ENCODE results near the gene CYCS. TPM values are rescaled to one million over a fixed set of nuclear protein-coding genes. Genes with fewer than 3 reads are reported as not detected.
"Not testable (repeated sequence)": the region's sequence is repeated elsewhere in the genome, so short reads cannot be mapped to it uniquely, and the experiment has no call there.

The CYCS gene
- total and polyA plus RNA-seq, 11 donors = 125 to 774 (median 524) TPM

DNA sequence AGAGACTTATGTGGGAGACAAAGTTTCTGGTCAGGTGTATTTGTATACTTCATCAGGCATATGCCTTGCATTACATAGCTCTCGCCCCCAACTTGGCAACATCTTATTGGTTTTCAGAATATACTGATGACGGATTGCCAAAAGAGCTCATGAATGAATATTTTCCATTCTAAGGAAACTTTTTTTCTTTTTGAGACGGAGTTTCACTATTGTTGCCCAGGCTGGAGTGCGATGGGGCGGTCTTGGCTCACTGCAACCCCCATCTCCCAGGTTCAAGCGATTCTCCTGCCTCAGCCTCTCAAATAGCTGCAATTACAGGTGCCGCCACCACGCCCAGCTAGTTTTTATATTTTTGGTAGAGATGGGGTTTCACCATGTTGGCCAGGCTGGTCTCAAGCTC, 6.0 kb downstream of the CYCS start:
- Histone ChIP-seq H3K27ac (no peak overlapping the region), H3K36me3 (peaks cover 0 to 59% (median 42%) of the 10 kb centered on the region in 9 donors), H3K4me1 (peaks cover 0 to 25% (median 9%) of the 10 kb centered on the region in 12 donors), H3K4me3 (no peak overlapping the region), H3K27me3 (no peaks in the 10 kb centered on the region), H3K9me3 (no peaks in the 10 kb centered on the region)
- no peak for DNase-seq
- no peak for TF ChIP-seq POLR2A (IDR thresholded peaks at IDR 0.05)
- TF ChIP-seq, protein P1, sequence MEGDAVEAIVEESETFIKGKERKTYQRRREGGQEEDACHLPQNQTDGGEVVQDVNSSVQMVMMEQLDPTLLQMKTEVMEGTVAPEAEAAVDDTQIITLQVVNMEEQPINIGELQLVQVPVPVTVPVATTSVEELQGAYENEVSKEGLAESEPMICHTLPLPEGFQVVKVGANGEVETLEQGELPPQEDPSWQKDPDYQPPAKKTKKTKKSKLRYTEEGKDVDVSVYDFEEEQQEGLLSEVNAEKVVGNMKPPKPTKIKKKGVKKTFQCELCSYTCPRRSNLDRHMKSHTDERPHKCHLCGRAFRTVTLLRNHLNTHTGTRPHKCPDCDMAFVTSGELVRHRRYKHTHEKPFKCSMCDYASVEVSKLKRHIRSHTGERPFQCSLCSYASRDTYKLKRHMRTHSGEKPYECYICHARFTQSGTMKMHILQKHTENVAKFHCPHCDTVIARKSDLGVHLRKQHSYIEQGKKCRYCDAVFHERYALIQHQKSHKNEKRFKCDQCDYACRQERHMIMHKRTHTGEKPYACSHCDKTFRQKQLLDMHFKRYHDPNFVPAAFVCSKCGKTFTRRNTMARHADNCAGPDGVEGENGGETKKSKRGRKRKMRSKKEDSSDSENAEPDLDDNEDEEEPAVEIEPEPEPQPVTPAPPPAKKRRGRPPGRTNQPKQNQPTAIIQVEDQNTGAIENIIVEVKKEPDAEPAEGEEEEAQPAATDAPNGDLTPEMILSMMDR (IDR thresholded peaks at IDR 0.05) = no peak
- intact Hi-C loops (cut with DNase I) = no loop called here
- 86 to 96% (median 95%) methylated on average over 8 of the region's 8 CpGs for WGBS, 4 donors
- ATAC-seq = no peak

DNA sequence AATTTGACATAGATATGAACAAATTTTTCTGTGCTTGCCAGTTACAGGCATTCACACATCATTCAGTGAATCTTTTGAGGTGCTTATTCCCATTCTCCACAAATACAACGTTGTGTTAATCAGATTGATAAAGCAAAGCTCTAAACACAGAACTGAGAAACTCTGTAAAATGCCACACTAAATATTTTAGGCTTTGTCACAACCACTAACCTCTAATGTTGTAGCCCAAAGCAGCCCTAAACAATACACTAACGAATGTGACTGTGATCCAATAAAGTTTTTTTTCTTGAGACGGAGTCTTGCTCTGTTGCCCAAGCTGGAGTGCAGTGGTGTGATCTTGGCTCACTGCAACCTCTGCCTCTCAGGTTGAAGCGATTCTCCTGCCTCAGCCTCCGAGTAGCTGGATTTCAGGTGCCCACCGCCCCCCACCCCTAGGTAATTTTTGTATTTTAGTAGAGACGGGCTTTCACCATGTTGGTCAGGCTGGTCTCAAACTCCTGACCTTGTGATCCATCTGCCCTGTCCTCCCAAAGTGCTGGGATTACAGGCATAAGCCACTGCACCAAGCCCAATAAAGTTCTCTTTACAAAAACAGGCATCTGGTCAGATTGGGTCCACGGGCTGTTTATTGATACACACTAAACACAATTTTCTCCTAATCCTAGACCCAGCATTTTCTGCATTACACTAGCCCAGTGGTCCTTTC, 6.9 kb downstream of the CYCS start:
- peak in 2 of 4 donors; percentile 2 to 11 for ATAC-seq
- no peak for DNase-seq
- WGBS, 4 donors = 75 to 83% (median 78%) methylated on average over 8 of the region's 8 CpGs
- intact Hi-C loops (cut with DNase I) = no loop called here
- no peaks in the 10 kb centered on the region for H3K9me3 ChIP-seq
- no peaks in the 10 kb centered on the region for H3K27me3 ChIP-seq
- peaks cover 0 to 20% (median 5%) of the 10 kb centered on the region in 12 donors for H3K4me1 ChIP-seq
- H3K27ac ChIP-seq = peak overlapping the region in 4 of 12 donors; percentile 6 to 35 (median 30)
- no peak for TF ChIP-seq POLR2A (IDR thresholded peaks at IDR 0.05)
- TF ChIP-seq, protein P1 (IDR thresholded peaks at IDR 0.05) = no peak
- peaks cover 0 to 52% (median 39%) of the 10 kb centered on the region in 9 donors for H3K36me3 ChIP-seq
- no peak overlapping the region for H3K4me3 ChIP-seq

DNA sequence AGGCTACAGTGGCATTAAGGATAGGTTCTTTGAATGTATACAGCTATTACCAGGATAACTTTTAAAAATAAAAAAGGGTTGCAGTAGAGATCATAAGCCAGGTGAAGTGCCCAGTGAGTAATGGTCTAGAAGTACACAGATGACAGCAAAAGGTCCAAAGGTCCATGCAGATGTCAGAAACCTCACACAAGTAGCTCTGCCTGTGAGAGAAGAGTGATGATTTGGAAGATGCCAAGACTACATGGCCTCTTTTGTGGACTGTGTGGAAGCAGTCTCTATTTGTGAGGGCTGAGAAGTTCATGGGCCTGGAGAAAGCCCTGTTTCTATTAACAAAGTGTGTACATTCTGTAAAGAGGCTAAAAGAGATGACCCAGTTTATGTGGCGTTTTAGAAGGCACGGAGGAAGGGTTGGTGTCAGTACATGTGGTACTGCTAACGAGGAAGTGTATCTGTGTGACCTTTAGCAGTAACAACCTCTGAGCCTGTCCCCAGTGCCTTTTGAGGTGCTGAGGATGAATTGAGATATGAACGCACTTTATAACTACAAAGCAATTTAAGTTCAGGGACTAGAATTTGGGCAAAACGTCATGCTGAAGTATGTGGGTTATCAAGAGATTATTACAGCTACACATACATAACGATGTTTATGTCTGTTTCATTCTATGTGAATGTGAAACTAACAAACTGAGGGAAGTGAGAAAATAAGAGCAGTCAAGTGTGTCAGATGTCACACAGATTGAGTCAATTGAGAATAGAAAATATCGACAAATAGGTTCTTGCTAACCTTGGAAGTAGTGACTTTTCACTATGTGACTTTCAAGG, 7.6 kb downstream of the CYCS start:
- peaks cover 0 to 44% (median 31%) of the 10 kb centered on the region in 9 donors for H3K36me3 ChIP-seq
- no peak overlapping the region for H3K4me3 ChIP-seq
- intact Hi-C loops (cut with DNase I) = no loop called here
- H3K9me3 ChIP-seq = no peaks in the 10 kb centered on the region
- no peaks in the 10 kb centered on the region for H3K27me3 ChIP-seq
- H3K27ac ChIP-seq = peak overlapping the region in 4 of 12 donors; percentile 6 to 35 (median 30)
- peaks cover 0 to 14% (median 5%) of the 10 kb centered on the region in 12 donors for H3K4me1 ChIP-seq
- no peak for DNase-seq
- peak; percentile 49 to 63 (median 51) for ATAC-seq
- WGBS, 4 donors = 46 to 52% (median 49%) methylated on average over 7 of the region's 7 CpGs
- TF ChIP-seq, protein P1 (IDR thresholded peaks at IDR 0.05) = no peak
- TF ChIP-seq POLR2A (IDR thresholded peaks at IDR 0.05) = no peak

DNA sequence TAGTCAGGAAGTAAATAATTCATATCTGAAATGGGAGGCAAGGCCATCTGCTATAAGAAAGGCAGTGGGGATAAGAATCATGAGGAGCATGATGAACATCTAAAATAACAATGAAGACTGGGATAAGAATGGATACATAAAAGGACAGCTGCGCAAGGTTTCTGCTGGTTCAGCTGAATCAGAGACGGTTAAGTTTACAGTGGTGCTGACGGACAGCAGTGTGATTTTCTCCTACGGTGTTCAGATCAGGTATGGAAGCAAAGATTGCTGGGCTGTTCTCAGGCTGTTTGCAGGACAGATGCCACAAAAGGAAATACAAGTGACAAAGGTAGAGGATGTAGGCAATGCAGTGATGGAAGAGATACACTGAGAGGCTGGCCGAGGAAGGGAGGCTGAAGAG, 8.4 kb downstream of the CYCS start:
- H3K27ac ChIP-seq = peak overlapping the region in 1 of 12 donors; percentile 32
- peaks cover 0 to 36% (median 24%) of the 10 kb centered on the region in 9 donors for H3K36me3 ChIP-seq
- no peaks in the 10 kb centered on the region for H3K9me3 ChIP-seq
- intact Hi-C loops (cut with DNase I) = no loop called here
- H3K4me1 ChIP-seq = peaks cover 0 to 12% (median 4%) of the 10 kb centered on the region in 12 donors
- 71 to 78% (median 76%) methylated on average over 5 of the region's 5 CpGs for WGBS, 4 donors
- TF ChIP-seq POLR2A (IDR thresholded peaks at IDR 0.05) = no peak
- TF ChIP-seq, protein P1 (IDR thresholded peaks at IDR 0.05) = no peak
- H3K27me3 ChIP-seq = no peaks in the 10 kb centered on the region
- DNase-seq (no peak), ATAC-seq (peak in 2 of 4 donors; percentile 5 to 16)
- no peak overlapping the region for H3K4me3 ChIP-seq

DNA sequence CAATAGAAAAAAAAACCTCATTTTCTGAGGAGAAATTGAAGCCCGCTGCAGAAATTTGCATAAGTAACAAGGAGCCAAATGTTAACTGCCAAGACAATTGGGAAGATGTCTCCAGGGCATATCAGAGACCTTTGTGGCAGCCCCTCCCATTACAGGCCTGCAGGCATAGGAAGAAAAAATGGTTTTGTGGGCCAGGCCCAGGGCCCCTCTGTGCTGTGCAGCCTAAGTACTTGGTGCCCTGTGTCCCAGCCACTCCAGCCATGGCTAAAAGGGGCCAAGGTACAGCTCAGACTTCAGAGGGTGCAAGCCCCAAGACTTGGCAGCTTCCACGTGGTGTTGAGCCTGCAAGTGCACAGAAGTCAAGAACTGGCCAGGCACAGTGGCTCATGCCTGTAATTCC, 14.5 kb downstream of the CYCS start:
- ATAC-seq; H3K36me3 ChIP-seq; DNase-seq; intact Hi-C loops (cut with DNase I); H3K4me1 ChIP-seq; H3K4me3 ChIP-seq; H3K27me3 ChIP-seq; H3K9me3 ChIP-seq; H3K27ac ChIP-seq: not testable (repeated sequence)
- WGBS, 4 donors = 87 to 98% (median 93%) methylated on average over 2 of the region's 2 CpGs
